Ectodermal cell (in vitro differentiated cells): ENCODE results near the gene NEUROD6.

Experiments
- H3K27ac ChIP-seq: 2 replicates; pipeline ENCODE4 v1.7.0; 2013; ENCODE audit warnings: mild to moderate bottlenecking, low read depth, low read length; ENCODE audit not compliant: insufficient read depth, poor library complexity, severe bottlenecking
- H3K27me3 ChIP-seq: 2 replicates; pipeline ENCODE4 v1.7.0; 2013; ENCODE audit warnings: mild to moderate bottlenecking, low read length; ENCODE audit not compliant: insufficient read depth, control insufficient read depth, poor library complexity, severe bottlenecking
- H3K36me3 ChIP-seq: one replicate; pipeline ENCODE4 v1.7.0; 2013; ENCODE audit warnings: low read length; ENCODE audit not compliant: control insufficient read depth, insufficient read depth
- H3K4me1 ChIP-seq: one replicate; pipeline ENCODE4 v1.7.0; 2013; ENCODE audit warnings: low read length; ENCODE audit not compliant: control insufficient read depth, insufficient read depth
- H3K4me3 ChIP-seq: 2 replicates; pipeline ENCODE4 v1.7.0; 2013; ENCODE audit warnings: low read depth, low read length, control low read depth; ENCODE audit not compliant: insufficient read depth
- H3K9me3 ChIP-seq: 2 replicates; pipeline ENCODE4 v1.7.0; 2013; ENCODE audit warnings: mild to moderate bottlenecking, low read length, moderate library complexity; ENCODE audit not compliant: control insufficient read depth
- WGBS, 2 experiments: methylation state at CpG; one replicate each; pipeline ENCODE4 v1.1.7; 2013; ENCODE audit warnings: missing lambda C conversion rate in 2 of 2; 5-methylcytosine and 5-hydroxymethylcytosine counted together

NEUROD6 gene

GRCh38 chr7:31335161-31335856 is 5.2 kb downstream of the NEUROD6 start:
- Histone ChIP-seq H3K9me3 (no peaks in the 10 kb centered on the region), H3K4me1 (no peaks in the 10 kb centered on the region), H3K36me3 (no peaks in the 10 kb centered on the region), H3K27ac (no peak overlapping the region), H3K27me3 (peaks cover 28% of the 10 kb centered on the region), H3K4me3 (no peak overlapping the region)
- 86 to 87% methylated on average over 16 of the region's 16 CpGs for WGBS, 2 experiments

DNA sequence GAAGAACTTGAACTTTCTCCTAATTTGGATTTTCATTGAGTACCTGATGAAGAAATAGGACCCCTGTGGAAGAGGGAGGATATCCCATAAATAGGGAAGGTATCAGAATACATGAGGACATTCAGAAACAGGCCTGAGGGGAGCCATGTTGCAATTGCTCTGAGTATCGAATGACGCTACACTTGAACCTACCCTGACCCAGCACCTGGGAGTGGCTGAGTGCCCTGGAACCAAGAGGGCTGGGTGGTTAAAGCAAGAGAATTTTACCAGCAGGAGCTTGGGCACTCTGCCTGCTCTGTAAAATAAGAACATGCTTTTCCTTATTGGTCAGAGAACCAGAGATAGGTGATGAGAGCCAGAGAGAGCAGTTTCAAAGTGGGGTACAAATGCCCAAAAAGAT is 7.2 kb downstream of the NEUROD6 start:
- Histone ChIP-seq H3K27me3 (peaks cover 28% of the 10 kb centered on the region), H3K36me3 (no peaks in the 10 kb centered on the region), H3K4me3 (no peak overlapping the region), H3K9me3 (no peaks in the 10 kb centered on the region), H3K27ac (no peak overlapping the region), H3K4me1 (no peaks in the 10 kb centered on the region)
- WGBS, 2 experiments = 94 to 95% methylated on average over 2 of the region's 2 CpGs

DNA sequence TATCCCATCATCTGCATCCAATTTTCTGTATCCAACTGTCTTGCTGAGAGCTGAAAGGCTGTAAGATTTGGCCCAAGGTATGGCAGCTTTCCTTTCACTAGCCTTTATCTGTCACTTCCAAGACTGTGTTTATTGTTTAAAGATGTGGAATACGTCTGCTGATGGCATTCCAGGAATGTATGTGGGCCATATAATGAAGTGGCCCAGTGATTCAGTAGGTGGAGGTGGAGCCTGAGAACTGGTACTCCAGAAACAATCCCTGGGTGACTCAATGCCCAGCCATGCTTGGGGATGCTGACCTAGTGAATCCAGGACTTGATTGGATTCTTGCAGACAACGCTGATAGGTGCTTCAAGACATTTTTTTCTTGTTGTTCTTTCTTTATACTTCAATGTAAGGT is 13.5 kb downstream of the NEUROD6 start:
- H3K4me1 ChIP-seq = no peaks in the 10 kb centered on the region
- no peak overlapping the region for H3K4me3 ChIP-seq
- 78 to 81% methylated on average over 2 of the region's 2 CpGs for WGBS, 2 experiments
- H3K27me3 ChIP-seq = no peaks in the 10 kb centered on the region
- no peaks in the 10 kb centered on the region for H3K9me3 ChIP-seq
- H3K36me3 ChIP-seq = no peaks in the 10 kb centered on the region
- no peak overlapping the region for H3K27ac ChIP-seq

DNA sequence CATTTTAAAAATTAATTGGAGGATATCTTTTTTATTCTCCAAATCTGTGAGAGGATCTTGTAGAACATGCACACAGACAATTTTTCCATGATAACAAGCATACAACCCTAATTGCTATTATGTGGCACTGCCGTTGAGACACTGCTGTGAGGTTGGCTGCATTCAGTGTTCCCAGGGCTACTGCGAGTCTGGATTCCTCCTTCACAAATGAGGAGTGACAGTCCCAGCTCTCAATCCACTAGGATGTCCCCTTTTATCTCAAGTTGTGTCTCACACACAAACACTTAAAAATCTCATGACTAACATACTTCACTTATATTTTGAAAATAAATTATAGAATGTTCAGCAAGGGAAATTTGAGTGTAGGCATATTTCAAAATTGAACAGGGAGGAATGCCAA is 14.1 kb downstream of the NEUROD6 start:
- Histone ChIP-seq H3K36me3 (no peaks in the 10 kb centered on the region), H3K4me1 (no peaks in the 10 kb centered on the region)

GRCh38 chr7:31323101-31323500 is 17.4 kb downstream of the NEUROD6 start:
- WGBS, 2 experiments = 100% methylated on average over 1 of the region's 1 CpG
- H3K4me3 ChIP-seq = no peak overlapping the region
- H3K27me3 ChIP-seq = no peaks in the 10 kb centered on the region
- no peak overlapping the region for H3K27ac ChIP-seq
- H3K9me3 ChIP-seq = no peaks in the 10 kb centered on the region
- no peaks in the 10 kb centered on the region for H3K4me1 ChIP-seq
- H3K36me3 ChIP-seq = no peaks in the 10 kb centered on the region

More for the DNA sequence above, 14.1 kb downstream of the NEUROD6 start:
- H3K27ac ChIP-seq = no peak overlapping the region
- no peak overlapping the region for H3K4me3 ChIP-seq
- 75 to 76% methylated on average over 2 of the region's 2 CpGs for WGBS, 2 experiments
- H3K9me3 ChIP-seq = no peaks in the 10 kb centered on the region
- no peaks in the 10 kb centered on the region for H3K27me3 ChIP-seq

- no peaks in the 10 kb centered on the region for H3K36me3 ChIP-seq
- no peaks in the 10 kb centered on the region for H3K9me3 ChIP-seq
- H3K27me3 ChIP-seq = no peaks in the 10 kb centered on the region
- no peaks in the 10 kb centered on the region for H3K4me1 ChIP-seq
- H3K27ac ChIP-seq = no peak overlapping the region
- H3K4me3 ChIP-seq = no peak overlapping the region
These were observed 19.9 kb downstream of the NEUROD6 start for GRCh38 chr7:31320675-31321074.

- Histone ChIP-seq H3K9me3 (no peaks in the 10 kb centered on the region), H3K27me3 (no peaks in the 10 kb centered on the region), H3K36me3 (no peaks in the 10 kb centered on the region), H3K4me3 (no peak overlapping the region), H3K4me1 (no peaks in the 10 kb centered on the region), H3K27ac (no peak overlapping the region)
- 84 to 91% methylated on average over 5 of the region's 5 CpGs for WGBS, 2 experiments
These were observed 22.2 kb downstream of the NEUROD6 start for GRCh38 chr7:31318313-31318712.

- H3K9me3 ChIP-seq = no peaks in the 10 kb centered on the region
- H3K36me3 ChIP-seq = no peaks in the 10 kb centered on the region
- no peak overlapping the region for H3K4me3 ChIP-seq
- no peaks in the 10 kb centered on the region for H3K4me1 ChIP-seq
- H3K27me3 ChIP-seq = no peaks in the 10 kb centered on the region
- WGBS, 2 experiments = 79 to 81% methylated on average over 2 of the region's 2 CpGs
- H3K27ac ChIP-seq = no peak overlapping the region
These were observed 23.6 kb downstream of the NEUROD6 start for GRCh38 chr7:31316876-31317275.

DNA sequence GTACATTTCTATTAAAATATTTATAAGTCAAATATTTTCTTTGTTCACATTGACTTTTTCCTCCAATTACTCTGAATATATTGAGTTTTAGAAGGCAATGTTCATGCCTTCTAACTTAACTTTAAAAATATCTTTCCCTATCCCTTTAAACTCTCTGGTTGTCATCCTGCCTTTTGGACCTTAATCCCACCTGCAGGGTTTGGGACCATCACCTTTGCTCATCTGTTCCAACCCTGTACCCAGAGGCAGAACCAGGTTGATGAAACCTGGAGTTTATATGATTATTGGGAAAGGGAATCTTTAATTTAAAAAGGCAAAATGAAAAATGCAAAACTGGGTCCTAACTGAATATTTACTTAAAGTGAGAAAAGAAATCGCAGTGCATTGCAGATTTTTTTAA is 24.8 kb downstream of the NEUROD6 start:
- H3K27ac ChIP-seq = no peak overlapping the region
- no peaks in the 10 kb centered on the region for H3K36me3 ChIP-seq
- no peaks in the 10 kb centered on the region for H3K27me3 ChIP-seq
- H3K4me3 ChIP-seq = no peak overlapping the region
- H3K9me3 ChIP-seq = no peaks in the 10 kb centered on the region
- 100% methylated on average over 1 of the region's 1 CpG for WGBS, 2 experiments
- no peaks in the 10 kb centered on the region for H3K4me1 ChIP-seq

- Histone ChIP-seq H3K9me3 (no peaks in the 10 kb centered on the region), H3K4me3 (no peak overlapping the region), H3K27ac (no peak overlapping the region), H3K4me1 (no peaks in the 10 kb centered on the region), H3K36me3 (no peaks in the 10 kb centered on the region), H3K27me3 (no peaks in the 10 kb centered on the region)
- WGBS, 2 experiments = 92 to 94% methylated on average over 2 to 4 of the region's 4 CpGs
These were observed 25.7 kb downstream of the NEUROD6 start for GRCh38 chr7:31314781-31315180.

DNA sequence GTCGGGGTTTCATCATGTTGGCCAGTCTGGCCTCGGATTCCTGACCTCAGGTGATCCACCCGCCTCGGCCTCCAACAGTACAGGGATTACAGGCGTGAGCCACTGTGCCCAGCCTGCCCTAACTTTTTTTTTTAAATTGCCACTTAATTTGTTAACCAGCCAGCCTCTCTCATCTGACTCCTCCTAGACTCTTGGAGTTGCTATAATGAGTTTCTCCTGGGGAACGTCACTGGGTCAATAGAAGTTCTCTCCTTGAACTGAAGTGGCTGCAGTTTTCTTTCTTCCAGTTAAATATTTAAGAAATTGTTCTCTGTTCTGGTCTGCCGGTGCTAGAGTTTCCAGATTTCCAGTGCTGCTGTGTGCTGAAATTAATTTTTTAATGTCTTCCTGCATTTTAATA is 27.6 kb downstream of the NEUROD6 start:
- Histone ChIP-seq H3K27ac (no peak overlapping the region), H3K27me3 (no peaks in the 10 kb centered on the region), H3K4me3 (no peak overlapping the region), H3K4me1 (no peaks in the 10 kb centered on the region), H3K36me3 (no peaks in the 10 kb centered on the region), H3K9me3 (no peaks in the 10 kb centered on the region)
- WGBS, 2 experiments = 85 to 92% methylated on average over 7 of the region's 7 CpGs
